Neural cell (in vitro differentiated cells): Measurements from ENCODE around the gene ASNSD1. TPM values are rescaled to one million over a fixed set of nuclear protein-coding genes. Genes with fewer than 3 reads are reported as not detected.

Experiments used
- H2AFZ ChIP-seq: fragments of 200-600, 300-800 bp; sonication (generic), shearing (Covaris generic); 2 replicates; pipeline ENCODE4 v1.6.0; 2014; ENCODE audit warnings: low read depth, mild to moderate bottlenecking, antibody characterized with exemption, low read length, moderate library complexity
- H3F3A ChIP-seq: fragments of 200-600 bp; shearing (Covaris generic); 2 replicates; pipeline ENCODE4 v1.6.1; 2016; ENCODE audit warnings: mild to moderate bottlenecking, moderate library complexity, mixed read lengths, antibody characterized with exemption, low read length; ENCODE audit not compliant: insufficient read depth, poor library complexity, severe bottlenecking
- H3K27ac ChIP-seq: fragments of 200-600, 300-800 bp; sonication (generic), shearing (Covaris generic); 2 replicates; pipeline ENCODE4 v1.5.1; 2014; ENCODE audit warnings: mild to moderate bottlenecking, low read length, moderate library complexity
- H3K27me3 ChIP-seq: fragments of 300-800, 200-600 bp; sonication (generic), shearing (Covaris generic); 2 replicates; pipeline ENCODE4 v1.6.0; 2014; ENCODE audit warnings: mild to moderate bottlenecking, low read depth, low read length, moderate library complexity; ENCODE audit not compliant: insufficient read depth
- H3K36me3 ChIP-seq: fragments of 300-800, 200-600 bp; sonication (generic), shearing (Covaris generic); 2 replicates; pipeline ENCODE4 v1.5.1; 2014; ENCODE audit warnings: mild to moderate bottlenecking, antibody characterized with exemption, low read length, moderate library complexity; ENCODE audit not compliant: insufficient read depth
- H3K4me2 ChIP-seq: fragments of 300-800, 200-600 bp; sonication (generic), shearing (Covaris generic); 2 replicates; pipeline ENCODE4 v1.6.0; 2014; ENCODE audit warnings: mild to moderate bottlenecking, low read length
- H3K4me3 ChIP-seq: fragments of 300-800, 200-600 bp; sonication (generic), shearing (Covaris generic); 2 replicates; pipeline ENCODE4 v1.5.1; 2014; ENCODE audit warnings: mild to moderate bottlenecking, low read length, moderate library complexity
- H3K79me2 ChIP-seq: fragments of 200-600 bp; shearing (Covaris generic); replicated peaks from 2 replicates; pipeline ENCODE4 v1.6.0; 2014; ENCODE audit warnings: mild to moderate bottlenecking, low read length, moderate library complexity; ENCODE audit not compliant: insufficient read depth
- H3K9ac ChIP-seq: fragments of 300-800, 200-600 bp; sonication (generic), shearing (Covaris generic); 2 replicates; pipeline ENCODE4 v1.6.1; 2016; ENCODE audit warnings: mild to moderate bottlenecking, low read length, mixed read lengths
- H3K9me2 ChIP-seq: fragments of 200-600 bp; shearing (Covaris generic); 2 replicates; pipeline ENCODE4 v1.6.1; 2016; ENCODE audit warnings: mild to moderate bottlenecking, low read length, mixed read lengths; ENCODE audit not compliant: insufficient read depth
- H3K9me3 ChIP-seq: fragments of 200-600, 300-800 bp; sonication (generic), shearing (Covaris generic); 2 replicates; pipeline ENCODE4 v1.6.1; 2016; ENCODE audit warnings: mild to moderate bottlenecking, mixed run types, low read length, moderate library complexity, mixed read lengths
- H4K20me1 ChIP-seq: fragments of 200-600 bp; shearing (Covaris generic); 2 replicates; pipeline ENCODE4 v1.6.1; 2016; ENCODE audit warnings: mild to moderate bottlenecking, mixed run types; ENCODE audit not compliant: insufficient read depth
- CTCF ChIP-seq: fragments of 450-650 bp; IDR thresholded peaks from 2 replicates; pipeline ENCODE4 v1.5.1; 2014; ENCODE audit warnings: antibody characterized with exemption, mild to moderate bottlenecking, moderate library complexity; ENCODE audit not compliant: poor library complexity, severe bottlenecking
- EP300 ChIP-seq: fragments of 450-650 bp; conservative IDR thresholded peaks from 2 replicates; pipeline ENCODE4 v1.6.1; 2014; ENCODE audit warnings: antibody characterized with exemption, mild to moderate bottlenecking, moderate library complexity; ENCODE audit not compliant: poor library complexity, severe bottlenecking
- EZH2 ChIP-seq: fragments of 200-600, 300-800 bp; shearing (Covaris generic), sonication (generic); IDR thresholded peaks from 2 replicates; pipeline ENCODE4 v1.6.1; 2014; ENCODE audit warnings: antibody characterized with exemption, low read length, borderline replicate concordance, mild to moderate bottlenecking; ENCODE audit not compliant: insufficient read depth, poor library complexity, severe bottlenecking
- MXI1 ChIP-seq: fragments of 450-650 bp; conservative IDR thresholded peaks from 2 replicates; pipeline ENCODE4 v1.6.1; 2014; ENCODE audit warnings: antibody characterized with exemption, mild to moderate bottlenecking; ENCODE audit not compliant: poor library complexity, severe bottlenecking
- POLR2AphosphoS5 ChIP-seq: IDR thresholded peaks from 2 replicates; pipeline ENCODE4 v1.6.1; 2012
- RAD21 ChIP-seq: fragments of 450-650 bp; conservative IDR thresholded peaks from 2 replicates; pipeline ENCODE4 v1.6.1; 2014; ENCODE audit warnings: antibody characterized with exemption, mild to moderate bottlenecking, moderate library complexity
- REST ChIP-seq: IDR thresholded peaks from 2 replicates; pipeline ENCODE4 v1.6.1; 2012; ENCODE audit warnings: borderline replicate concordance
- SMC3 ChIP-seq: fragments of 450-650 bp; conservative IDR thresholded peaks from 2 replicates; pipeline ENCODE4 v1.6.1; 2014; ENCODE audit warnings: antibody characterized with exemption, mild to moderate bottlenecking, moderate library complexity; ENCODE audit not compliant: poor library complexity
- TAF1 ChIP-seq: IDR thresholded peaks from 2 replicates; pipeline ENCODE4 v1.6.1; 2012; ENCODE audit warnings: low read depth
- polyA plus RNA-seq: library from polyadenylated mRNA; depleted of rRNA; stranded (reverse); fragments of >200 nt; gene quantifications from 2 replicates; pipeline ENCODE4 v1.2.3, GENCODE V29; 2014

Gene ASNSD1
- polyA plus RNA-seq, 1 donor from 2014 or later, result 94.3 TPM

GRCh38 chr2:189613650-189614420 is 47.4 kb upstream of the ASNSD1 start:
- TF ChIP-seq POLR2AphosphoS5 (no peak), MXI1 (no peak)
- H3K4me2 ChIP-seq, result no peak overlapping the region
- no peaks in the 10 kb centered on the region for H3K9me3 ChIP-seq
- H3K9ac ChIP-seq, result no peak overlapping the region
- no peak overlapping the region for H3K27ac ChIP-seq
- no peaks in the 10 kb centered on the region for H4K20me1 ChIP-seq
- no peaks in the 10 kb centered on the region for H3K9me2 ChIP-seq
- H3F3A ChIP-seq, result no peaks in the 10 kb centered on the region
- H3K27me3 ChIP-seq, result no peaks in the 10 kb centered on the region
- H3K36me3 ChIP-seq, result no peaks in the 10 kb centered on the region
- H2AFZ ChIP-seq, result no peak overlapping the region
- H3K4me3 ChIP-seq, result no peak overlapping the region
- no peaks in the 10 kb centered on the region for H3K79me2 ChIP-seq

- Histone ChIP-seq H3K9me3 (no peaks in the 10 kb centered on the region), H3K4me2 (no peak overlapping the region), H3F3A (no peaks in the 10 kb centered on the region), H3K79me2 (no peaks in the 10 kb centered on the region), H3K9me2 (no peaks in the 10 kb centered on the region), H3K9ac (no peak overlapping the region), H3K36me3 (no peaks in the 10 kb centered on the region), H2AFZ (no peak overlapping the region), H3K4me3 (no peak overlapping the region), H3K27ac (no peak overlapping the region), H3K27me3 (no peaks in the 10 kb centered on the region), H4K20me1 (no peaks in the 10 kb centered on the region)
- no peak for TF ChIP-seq SMC3
- no peak for TF ChIP-seq REST
- TF ChIP-seq CTCF, result no peak
- TF ChIP-seq EP300, result no peak
- TF ChIP-seq RAD21, result no peak
- TF ChIP-seq POLR2AphosphoS5, result no peak
- no peak for TF ChIP-seq TAF1
- TF ChIP-seq MXI1, result no peak
- no peak for TF ChIP-seq EZH2
These were observed 46.7 kb upstream of the ASNSD1 start for GRCh38 chr2:189614585-189614984.
